ENCODE data around the gene NWD2. TPM values are rescaled to one million over a fixed set of nuclear protein-coding genes. Genes with fewer than 3 reads are reported as not detected.

The NWD2 gene
- total and polyA plus RNA-seq, 12 donors: under 0.01 to 0.91 (median 0.04) TPM; not detected in 4

DNA sequence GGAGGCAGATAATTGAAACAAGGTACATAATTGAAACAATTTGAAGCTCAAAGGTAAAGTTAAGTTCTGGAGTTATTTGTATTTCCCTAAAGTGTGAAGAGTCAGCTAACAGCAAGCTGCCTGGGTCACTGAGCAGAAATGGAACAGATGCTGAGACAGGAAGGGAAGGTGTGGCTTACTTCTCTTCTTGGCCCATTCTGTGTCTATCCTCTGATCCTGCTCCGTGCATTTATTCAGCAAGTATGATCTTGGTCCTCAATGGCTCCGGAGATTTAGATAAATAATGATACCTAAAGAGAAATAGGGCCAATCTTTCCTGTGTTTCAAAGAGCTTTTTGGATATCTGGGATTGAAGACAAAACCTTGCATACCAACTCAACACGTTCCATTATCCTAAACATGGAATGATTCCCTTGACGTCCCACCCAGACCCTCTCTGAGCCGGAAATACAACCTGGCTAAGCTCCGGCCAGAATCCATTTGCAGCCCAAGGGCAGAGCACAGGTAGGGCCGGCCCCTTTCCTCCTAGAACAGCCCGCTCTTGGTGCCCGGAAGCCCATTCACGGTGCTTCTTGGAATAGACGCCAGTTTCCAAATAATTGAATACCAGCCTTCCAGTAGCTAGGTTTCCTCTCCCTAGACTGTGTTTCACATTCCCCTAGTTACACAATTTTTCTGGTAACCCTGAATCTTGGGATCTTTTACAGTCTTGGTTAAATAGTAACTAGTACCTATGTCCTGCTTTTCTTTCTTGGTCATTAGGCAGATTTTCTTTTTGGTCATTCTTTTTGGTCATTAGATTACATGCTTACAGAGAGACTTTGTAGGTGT is 211.0 kb downstream of the NWD2 start:
- Histone ChIP-seq H3K9me3 (replicated peaks in 1 of 3) (no peaks in the 10 kb centered on the region), H3K36me3 (replicated peaks in 1 of 2) (no peaks in the 10 kb centered on the region), H3K27me3 (peaks cover 32% of the 10 kb centered on the region), H3K4me1 (replicated peaks in 1 of 2) (peaks cover 6 to 14% of the 10 kb centered on the region in 2 donors), H3K27ac (no peak overlapping the region), H3K4me3 (no peak overlapping the region)
- TF ChIP-seq, protein P1, sequence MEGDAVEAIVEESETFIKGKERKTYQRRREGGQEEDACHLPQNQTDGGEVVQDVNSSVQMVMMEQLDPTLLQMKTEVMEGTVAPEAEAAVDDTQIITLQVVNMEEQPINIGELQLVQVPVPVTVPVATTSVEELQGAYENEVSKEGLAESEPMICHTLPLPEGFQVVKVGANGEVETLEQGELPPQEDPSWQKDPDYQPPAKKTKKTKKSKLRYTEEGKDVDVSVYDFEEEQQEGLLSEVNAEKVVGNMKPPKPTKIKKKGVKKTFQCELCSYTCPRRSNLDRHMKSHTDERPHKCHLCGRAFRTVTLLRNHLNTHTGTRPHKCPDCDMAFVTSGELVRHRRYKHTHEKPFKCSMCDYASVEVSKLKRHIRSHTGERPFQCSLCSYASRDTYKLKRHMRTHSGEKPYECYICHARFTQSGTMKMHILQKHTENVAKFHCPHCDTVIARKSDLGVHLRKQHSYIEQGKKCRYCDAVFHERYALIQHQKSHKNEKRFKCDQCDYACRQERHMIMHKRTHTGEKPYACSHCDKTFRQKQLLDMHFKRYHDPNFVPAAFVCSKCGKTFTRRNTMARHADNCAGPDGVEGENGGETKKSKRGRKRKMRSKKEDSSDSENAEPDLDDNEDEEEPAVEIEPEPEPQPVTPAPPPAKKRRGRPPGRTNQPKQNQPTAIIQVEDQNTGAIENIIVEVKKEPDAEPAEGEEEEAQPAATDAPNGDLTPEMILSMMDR (IDR thresholded peaks at IDR 0.05): no peak
- TF ChIP-seq POLR2A (IDR thresholded peaks at IDR 0.05): no peak
- no peak for DNase-seq
- WGBS, 4 donors: 85 to 91% (median 89%) methylated on average over 11 of the region's 11 CpGs
- intact Hi-C loops (cut with DNase I): loop anchor here in 1 of 2 donors (10.0 kb wide), 1 partner anchor 109 kb away; no protein-coding TSS in a partner anchor

DNA sequence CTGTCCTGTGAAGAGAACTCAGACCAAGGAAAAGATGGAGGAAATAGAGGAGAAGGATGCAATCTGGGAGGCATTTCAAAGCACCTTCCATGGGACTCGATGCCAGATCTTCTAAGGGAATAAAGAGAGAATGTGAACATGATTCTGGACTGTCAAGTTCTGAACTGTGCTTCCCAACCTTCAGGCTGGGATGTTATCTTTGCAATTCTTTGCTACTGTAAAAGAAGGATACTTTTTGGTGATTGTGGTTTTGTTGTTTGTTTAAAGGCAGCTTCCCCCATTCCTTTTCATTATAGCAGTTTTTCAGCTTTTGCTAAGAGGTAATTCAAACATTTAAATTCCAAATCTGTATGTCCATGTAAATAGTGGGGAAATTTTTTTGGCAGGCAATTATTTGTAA is 217.3 kb downstream of the NWD2 start:
- TF ChIP-seq POLR2A (IDR thresholded peaks at IDR 0.05): no peak
- TF ChIP-seq, protein P1 (IDR thresholded peaks at IDR 0.05): no peak
- Histone ChIP-seq H3K4me1 (replicated peaks in 1 of 2) (no peaks in the 10 kb centered on the region), H3K9me3 (replicated peaks in 1 of 3) (no peaks in the 10 kb centered on the region), H3K27me3 (no peaks in the 10 kb centered on the region), H3K4me3 (no peak overlapping the region), H3K27ac (no peak overlapping the region), H3K36me3 (replicated peaks in 1 of 2) (no peaks in the 10 kb centered on the region)
- intact Hi-C loops (cut with DNase I): no loop called here
- DNase-seq: no peak
- 67 to 84% (median 77%) methylated on average over 1 of the region's 1 CpG for WGBS, 4 donors

DNA sequence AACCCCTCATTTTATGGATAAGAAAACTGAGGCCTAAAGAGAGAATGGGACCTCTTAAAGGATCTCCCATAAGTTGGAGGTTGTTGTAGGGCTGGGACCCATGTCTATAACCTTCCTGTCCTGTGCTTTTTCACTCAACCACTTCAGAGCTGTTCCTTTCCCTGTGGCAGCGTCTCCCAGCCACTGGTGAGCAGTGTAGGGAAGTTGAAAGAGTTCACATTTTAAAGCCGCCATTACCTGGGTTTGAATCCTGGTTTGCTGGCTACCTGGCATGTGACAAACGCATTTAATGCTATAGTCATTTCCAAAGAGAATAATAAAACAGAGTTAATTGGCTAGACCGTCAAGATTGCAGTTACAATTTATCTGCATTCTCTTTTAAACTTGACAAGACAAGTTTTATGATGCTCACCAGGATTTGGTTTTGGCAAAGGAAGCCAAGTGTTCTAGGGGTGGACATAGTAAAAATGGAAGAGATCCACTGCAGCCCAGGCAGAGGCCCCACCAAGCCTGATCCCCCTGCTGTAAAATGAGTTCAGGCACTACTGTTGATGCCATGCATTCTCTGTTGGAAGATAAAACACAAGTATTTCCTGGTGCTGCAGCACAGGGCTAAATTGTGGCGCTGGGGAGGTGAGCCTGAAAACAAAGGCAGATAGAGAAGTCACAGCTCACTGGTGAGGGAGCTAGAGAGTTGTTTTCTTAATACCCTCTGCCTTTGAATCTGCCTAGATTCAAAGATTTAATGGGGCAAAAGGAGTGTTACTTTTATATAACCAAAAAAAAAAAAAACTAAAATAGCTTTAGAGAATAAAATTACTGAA is 218.7 kb downstream of the NWD2 start:
- Histone ChIP-seq H3K9me3 (replicated peaks in 1 of 3) (no peaks in the 10 kb centered on the region), H3K27ac (no peak overlapping the region), H3K27me3 (no peaks in the 10 kb centered on the region), H3K4me3 (no peak overlapping the region), H3K4me1 (replicated peaks in 1 of 2) (no peaks in the 10 kb centered on the region), H3K36me3 (replicated peaks in 1 of 2) (no peaks in the 10 kb centered on the region)
- 81 to 85% (median 81%) methylated on average over 5 of the region's 5 CpGs for WGBS, 4 donors
- DNase-seq: no peak
- intact Hi-C loops (cut with DNase I): no loop called here
- TF ChIP-seq POLR2A (IDR thresholded peaks at IDR 0.05): no peak
- TF ChIP-seq, protein P1 (IDR thresholded peaks at IDR 0.05): no peak

DNA sequence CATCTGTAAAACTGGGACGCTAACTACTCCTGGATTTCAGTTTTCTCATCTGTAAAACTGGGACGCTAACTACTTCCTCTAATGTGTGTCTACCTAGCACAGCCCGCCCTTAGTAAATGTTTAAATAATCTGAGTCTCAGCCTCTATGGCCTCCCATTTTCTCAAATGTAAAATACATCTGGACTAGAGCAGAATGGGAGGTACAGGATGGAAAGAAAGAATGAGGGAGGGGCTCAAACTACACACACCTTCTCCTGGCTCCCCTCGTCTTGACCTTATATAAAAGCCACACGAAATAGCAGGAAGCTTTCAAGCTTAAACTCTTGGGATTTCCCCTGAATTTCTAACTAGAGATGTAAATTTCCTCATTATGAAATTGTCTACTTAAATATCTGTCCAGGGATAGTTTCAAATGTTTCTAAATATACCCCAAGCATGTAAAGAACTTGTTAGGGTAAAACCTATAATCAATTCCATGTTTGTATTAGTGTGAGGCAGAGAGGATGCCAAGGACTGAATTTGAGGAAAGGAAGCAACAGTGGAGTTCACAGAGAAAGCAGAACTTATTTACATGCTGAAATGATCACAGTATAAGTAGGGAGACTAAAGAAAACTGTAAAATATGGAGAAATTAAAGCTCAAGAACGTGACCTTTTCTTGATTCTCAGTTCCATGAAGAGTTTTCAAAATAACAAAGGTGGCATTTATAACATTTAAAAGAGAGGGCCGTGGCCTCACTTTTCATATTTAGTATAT is 220.0 kb downstream of the NWD2 start:
- intact Hi-C loops (cut with DNase I): no loop called here
- WGBS, 4 donors: 76 to 84% (median 80%) methylated on average over 7 of the region's 7 CpGs
- DNase-seq: no peak

More for the DNA sequence above, 220.0 kb downstream of the NWD2 start:
- TF ChIP-seq, protein P1 (IDR thresholded peaks at IDR 0.05): no peak
- no peak for TF ChIP-seq POLR2A (IDR thresholded peaks at IDR 0.05)
- H3K36me3 ChIP-seq (replicated peaks in 1 of 2): no peaks in the 10 kb centered on the region
- H3K27ac ChIP-seq: no peak overlapping the region
- no peak overlapping the region for H3K4me3 ChIP-seq
- H3K27me3 ChIP-seq: no peaks in the 10 kb centered on the region
- H3K9me3 ChIP-seq (replicated peaks in 1 of 3): no peaks in the 10 kb centered on the region
- no peaks in the 10 kb centered on the region for H3K4me1 ChIP-seq (replicated peaks in 1 of 2)

All from adrenal gland (tissue), 12 donors.